ENCODE measurements around the gene KIF1A.
"Not testable (repeated sequence)": the region's sequence is repeated elsewhere in the genome, so short reads cannot be mapped to it uniquely, and the experiment has no call there.

KIF1A gene

GRCh38 chr2:240846873-240847595, 27.0 kb upstream of the KIF1A start:
- DNase-seq: no peak

- DNase-seq: not testable (repeated sequence)
Measured at GRCh38 chr2:240846309-240846708, 26.3 kb upstream of the KIF1A start.

- peak; percentile 37 for DNase-seq
Measured at GRCh38 chr2:240840435-240841060, 20.5 kb upstream of the KIF1A start.

- DNase-seq: no peak
Measured at GRCh38 chr2:240839152-240840143, 19.4 kb upstream of the KIF1A start.

GRCh38 chr2:240837621-240838020, 17.6 kb upstream of the KIF1A start:
- DNase-seq: no peak

- no peak for DNase-seq
Measured at GRCh38 chr2:240836781-240837467, 16.9 kb upstream of the KIF1A start.

GRCh38 chr2:240835528-240835927, 15.5 kb upstream of the KIF1A start:
- no peak for DNase-seq

GRCh38 chr2:240834377-240834975, 14.5 kb upstream of the KIF1A start:
- no peak for DNase-seq

GRCh38 chr2:240833724-240834285, 13.8 kb upstream of the KIF1A start:
- no peak for DNase-seq

- no peak for DNase-seq
Measured at GRCh38 chr2:240832921-240833494, 13.0 kb upstream of the KIF1A start.

- DNase-seq: peak; percentile 77
Measured at GRCh38 chr2:240832205-240832727, 12.2 kb upstream of the KIF1A start.

- no peak for DNase-seq
Measured at GRCh38 chr2:240831594-240832204, 11.7 kb upstream of the KIF1A start.

GRCh38 chr2:240825476-240825875, 5.5 kb upstream of the KIF1A start:
- DNase-seq: no peak

- DNase-seq: no peak
Measured at GRCh38 chr2:240823449-240824336, 3.7 kb upstream of the KIF1A start.

- no peak for DNase-seq
Measured at GRCh38 chr2:240822280-240822847, 2.3 kb upstream of the KIF1A start.

- DNase-seq: no peak
Measured at GRCh38 chr2:240821429-240821778, 1.4 kb upstream of the KIF1A start.

GRCh38 chr2:240820607-240821428, 799 bp upstream of the KIF1A start:
- DNase-seq: no peak

- no peak for DNase-seq
Measured at GRCh38 chr2:240819126-240819857, 727 bp downstream of the KIF1A start.

Measured in fibroblast of skin of abdomen (primary cell).